Islet of Langerhans (tissue), 1 donor: ENCODE results near the gene LDLRAD4.

ENCODE experiments used
- FAIRE-seq: peaks from one replicate; lab custom pipeline; 2011; peaks lifted over from hg19 to GRCh38; lab: Jason Lieb, UNC

Gene LDLRAD4

GRCh38 chr18:13520741-13521140 is 302.2 kb downstream of the LDLRAD4 start:
- FAIRE-seq, result no peak

GRCh38 chr18:13521418-13521817 is 302.9 kb downstream of the LDLRAD4 start:
- FAIRE-seq, result no peak

GRCh38 chr18:13522256-13522655 is 303.7 kb downstream of the LDLRAD4 start:
- no peak for FAIRE-seq

- no peak for FAIRE-seq
Observed at GRCh38 chr18:13522861-13523660, 304.5 kb downstream of the LDLRAD4 start.

GRCh38 chr18:13524054-13524453 is 305.5 kb downstream of the LDLRAD4 start:
- FAIRE-seq, result no peak

GRCh38 chr18:13524811-13525210 is 306.3 kb downstream of the LDLRAD4 start:
- no peak for FAIRE-seq

- FAIRE-seq, result no peak
Observed at GRCh38 chr18:13525381-13526029, 306.9 kb downstream of the LDLRAD4 start.

- FAIRE-seq, result no peak
Observed at GRCh38 chr18:13526519-13526918, 308.0 kb downstream of the LDLRAD4 start.

- no peak for FAIRE-seq
Observed at GRCh38 chr18:13527256-13527655, 308.7 kb downstream of the LDLRAD4 start.

- no peak for FAIRE-seq
Observed at GRCh38 chr18:13527730-13528129, 309.2 kb downstream of the LDLRAD4 start.

GRCh38 chr18:13528739-13529392 is 310.3 kb downstream of the LDLRAD4 start:
- FAIRE-seq, result no peak

GRCh38 chr18:13530033-13530878 is 311.7 kb downstream of the LDLRAD4 start:
- FAIRE-seq, result no peak

GRCh38 chr18:13530879-13531387 is 312.4 kb downstream of the LDLRAD4 start:
- no peak for FAIRE-seq

GRCh38 chr18:13531681-13532325 is 313.2 kb downstream of the LDLRAD4 start:
- no peak for FAIRE-seq

- FAIRE-seq, result no peak
Observed at GRCh38 chr18:13532406-13533075, 314.0 kb downstream of the LDLRAD4 start.

GRCh38 chr18:13534631-13535030 is 316.1 kb downstream of the LDLRAD4 start:
- no peak for FAIRE-seq

- FAIRE-seq, result no peak
Observed at GRCh38 chr18:13536578-13536977, 318.0 kb downstream of the LDLRAD4 start.

- FAIRE-seq, result no peak
Observed at GRCh38 chr18:13537022-13537780, 318.6 kb downstream of the LDLRAD4 start.

GRCh38 chr18:13538630-13539029 is 320.1 kb downstream of the LDLRAD4 start:
- FAIRE-seq, result no peak

- FAIRE-seq, result no peak
Observed at GRCh38 chr18:13539050-13539449, 320.5 kb downstream of the LDLRAD4 start.
